WERI-Rb-1 (cell line): ENCODE results near the gene FBXL17.

Source experiments
- DNase-seq: peaks from one replicate; pipeline ENCODE4 v3.0.0-alpha.2; 2020
- H3K27ac ChIP-seq: fragments of 250-450 bp; sonication (Bioruptor Pico); 2 replicates; pipeline ENCODE4 v1.5.1; 2020; ENCODE audit warnings: mild to moderate bottlenecking, moderate library complexity
- H3K27me3 ChIP-seq: fragments of 250-450 bp; sonication (Bioruptor Pico); 2 replicates; pipeline ENCODE4 v1.5.1; 2021; ENCODE audit warnings: mild to moderate bottlenecking, low read depth, moderate library complexity; ENCODE audit not compliant: insufficient read depth, severe bottlenecking
- H3K36me3 ChIP-seq: fragments of 250-450 bp; sonication (Bioruptor Pico); 2 replicates; pipeline ENCODE4 v1.5.1; 2020; ENCODE audit warnings: mild to moderate bottlenecking, moderate library complexity
- H3K4me3 ChIP-seq: 2 replicates; pipeline ENCODE4 v1.5.1; 2011; ENCODE audit warnings: low read depth, mild to moderate bottlenecking, control low read depth, low read length
- H3K9me3 ChIP-seq: fragments of 250-450 bp; sonication (Bioruptor Pico); 2 replicates; pipeline ENCODE4 v1.5.1; 2021; ENCODE audit warnings: mild to moderate bottlenecking, moderate library complexity; ENCODE audit not compliant: severe bottlenecking
- TF ChIP-seq, protein P1 (sequence below): IDR thresholded peaks from 2 replicates; pipeline ENCODE4 v1.5.1; 2011; ENCODE audit warnings: low read depth, mild to moderate bottlenecking, control low read depth, inconsistent platforms, low read length

Gene FBXL17

DNA sequence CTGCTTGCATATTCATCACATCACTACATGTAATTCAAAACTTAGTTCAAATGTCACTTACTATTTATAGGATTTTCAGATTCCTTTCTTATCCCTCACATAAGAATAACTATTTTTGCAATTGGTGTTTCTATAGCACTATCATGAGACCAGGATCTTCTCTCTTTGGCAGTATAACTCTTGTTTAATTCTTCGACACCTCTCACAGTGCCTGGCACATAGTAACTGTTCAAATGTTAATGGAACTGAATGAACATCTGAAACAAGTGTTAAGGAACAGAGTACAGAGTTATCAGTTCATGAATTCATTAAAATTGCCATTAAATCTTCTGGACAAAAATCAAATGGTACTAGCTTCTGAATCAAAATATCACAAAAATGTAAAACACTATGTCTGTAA lies 40.0 kb downstream of the FBXL17 start:
- no peak overlapping the region for H3K27ac ChIP-seq
- H3K9me3 ChIP-seq: no peaks in the 10 kb centered on the region
- H3K36me3 ChIP-seq: no peaks in the 10 kb centered on the region
- H3K27me3 ChIP-seq: no peaks in the 10 kb centered on the region
- no peak overlapping the region for H3K4me3 ChIP-seq
- no peak for DNase-seq
- TF ChIP-seq, protein P1, sequence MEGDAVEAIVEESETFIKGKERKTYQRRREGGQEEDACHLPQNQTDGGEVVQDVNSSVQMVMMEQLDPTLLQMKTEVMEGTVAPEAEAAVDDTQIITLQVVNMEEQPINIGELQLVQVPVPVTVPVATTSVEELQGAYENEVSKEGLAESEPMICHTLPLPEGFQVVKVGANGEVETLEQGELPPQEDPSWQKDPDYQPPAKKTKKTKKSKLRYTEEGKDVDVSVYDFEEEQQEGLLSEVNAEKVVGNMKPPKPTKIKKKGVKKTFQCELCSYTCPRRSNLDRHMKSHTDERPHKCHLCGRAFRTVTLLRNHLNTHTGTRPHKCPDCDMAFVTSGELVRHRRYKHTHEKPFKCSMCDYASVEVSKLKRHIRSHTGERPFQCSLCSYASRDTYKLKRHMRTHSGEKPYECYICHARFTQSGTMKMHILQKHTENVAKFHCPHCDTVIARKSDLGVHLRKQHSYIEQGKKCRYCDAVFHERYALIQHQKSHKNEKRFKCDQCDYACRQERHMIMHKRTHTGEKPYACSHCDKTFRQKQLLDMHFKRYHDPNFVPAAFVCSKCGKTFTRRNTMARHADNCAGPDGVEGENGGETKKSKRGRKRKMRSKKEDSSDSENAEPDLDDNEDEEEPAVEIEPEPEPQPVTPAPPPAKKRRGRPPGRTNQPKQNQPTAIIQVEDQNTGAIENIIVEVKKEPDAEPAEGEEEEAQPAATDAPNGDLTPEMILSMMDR: no peak

GRCh38 chr5:108340131-108340530 lies 41.8 kb downstream of the FBXL17 start:
- TF ChIP-seq, protein P1: no peak

DNA sequence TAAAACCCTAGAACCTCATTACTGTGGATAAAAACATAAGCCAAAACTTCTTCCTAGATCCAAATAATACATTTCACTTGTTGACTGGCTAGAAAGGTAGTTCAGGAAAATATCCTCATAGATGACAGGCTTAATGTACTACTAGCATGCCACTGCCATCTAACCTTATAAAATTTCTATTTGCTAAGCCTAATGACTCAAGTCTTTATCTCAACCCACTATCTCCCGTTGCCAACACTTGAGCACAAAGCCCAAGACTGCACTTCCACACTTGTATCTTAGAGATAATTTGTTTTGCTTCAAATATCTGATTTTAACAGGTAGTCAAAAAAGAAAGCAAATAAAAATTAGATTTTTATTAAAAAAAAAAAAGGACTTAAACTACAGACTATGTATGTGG lies 42.7 kb downstream of the FBXL17 start:
- no peaks in the 10 kb centered on the region for H3K27me3 ChIP-seq
- H3K4me3 ChIP-seq: no peak overlapping the region
- TF ChIP-seq, protein P1: no peak
- H3K27ac ChIP-seq: no peak overlapping the region
- DNase-seq: no peak
- no peaks in the 10 kb centered on the region for H3K9me3 ChIP-seq
- H3K36me3 ChIP-seq: no peaks in the 10 kb centered on the region

More at GRCh38 chr5:108340131-108340530, 41.8 kb downstream of the FBXL17 start:
- no peak for DNase-seq
- Histone ChIP-seq H3K27me3 (no peaks in the 10 kb centered on the region), H3K27ac (no peak overlapping the region), H3K36me3 (no peaks in the 10 kb centered on the region), H3K4me3 (no peak overlapping the region), H3K9me3 (no peaks in the 10 kb centered on the region)

DNA sequence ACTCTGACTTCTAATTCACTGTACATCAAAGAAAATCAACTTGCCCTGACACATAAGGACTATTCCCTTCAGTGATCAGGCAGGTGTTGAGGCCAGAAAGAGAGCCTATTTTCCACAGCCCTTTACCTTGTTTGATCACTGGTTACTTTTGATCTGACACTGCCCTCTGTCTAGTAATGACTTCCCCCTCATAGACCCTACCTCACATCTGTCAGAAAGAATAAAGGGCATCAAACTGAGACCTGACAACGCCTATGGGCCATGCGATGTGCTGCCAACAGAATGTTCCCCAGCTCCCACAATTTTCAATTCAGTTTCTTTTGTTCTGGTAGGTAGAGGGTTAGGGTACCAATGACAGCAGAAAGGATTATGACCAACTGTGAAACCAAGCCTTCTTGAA lies 47.7 kb downstream of the FBXL17 start:
- H3K27me3 ChIP-seq: no peaks in the 10 kb centered on the region
- DNase-seq: no peak
- no peaks in the 10 kb centered on the region for H3K36me3 ChIP-seq

DNA sequence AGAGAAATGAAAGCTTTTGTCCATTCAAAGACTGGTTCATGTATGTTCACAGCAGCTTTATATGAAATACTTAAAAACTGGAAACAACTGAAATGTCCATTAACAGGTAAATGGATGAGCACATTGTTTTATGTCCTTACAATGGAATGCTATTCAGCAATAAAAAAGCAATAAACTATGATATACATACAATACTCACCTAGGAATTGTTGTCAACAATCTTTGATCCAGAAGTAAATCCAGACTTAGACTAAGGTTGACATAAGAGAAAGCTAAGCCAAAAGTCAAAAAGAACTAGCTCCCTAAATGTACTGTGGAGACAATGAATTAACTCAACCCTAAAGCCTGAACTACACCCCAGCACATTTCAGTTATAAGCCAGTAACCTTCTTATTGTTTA lies 54.9 kb downstream of the FBXL17 start:
- no peak overlapping the region for H3K4me3 ChIP-seq
- DNase-seq: no peak
- no peaks in the 10 kb centered on the region for H3K36me3 ChIP-seq
- TF ChIP-seq, protein P1: no peak
- no peaks in the 10 kb centered on the region for H3K9me3 ChIP-seq
- H3K27ac ChIP-seq: no peak overlapping the region
- no peaks in the 10 kb centered on the region for H3K27me3 ChIP-seq

More for the DNA sequence above, 47.7 kb downstream of the FBXL17 start:
- H3K4me3 ChIP-seq: no peak overlapping the region
- TF ChIP-seq, protein P1: no peak
- no peaks in the 10 kb centered on the region for H3K9me3 ChIP-seq
- H3K27ac ChIP-seq: no peak overlapping the region

DNA sequence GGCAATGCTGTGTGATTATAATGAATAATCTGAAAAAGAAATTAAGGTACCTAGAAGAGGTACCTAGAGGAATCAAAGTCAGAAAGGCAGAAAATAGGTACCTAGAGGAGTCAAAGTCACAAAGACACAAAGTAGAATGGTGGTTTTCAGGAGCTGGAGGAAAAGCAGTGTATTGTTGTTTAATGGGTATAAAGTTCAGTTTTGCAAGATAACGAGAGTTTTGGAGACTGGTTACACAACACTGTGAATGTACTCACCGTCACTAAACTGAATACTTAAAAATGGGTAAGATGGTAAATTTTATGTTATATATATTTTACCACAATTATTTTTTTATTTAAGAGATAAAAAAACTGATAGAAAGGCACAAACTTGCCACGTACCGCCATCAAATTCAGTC lies 57.0 kb downstream of the FBXL17 start:
- Histone ChIP-seq H3K27me3 (no peaks in the 10 kb centered on the region), H3K27ac (no peak overlapping the region), H3K9me3 (no peaks in the 10 kb centered on the region), H3K36me3 (no peaks in the 10 kb centered on the region), H3K4me3 (no peak overlapping the region)
- no peak for DNase-seq
- TF ChIP-seq, protein P1: no peak
